ENCODE data around the gene SLC35A4.
"Not testable (repeated sequence)": the region's sequence is repeated elsewhere in the genome, so short reads cannot be mapped to it uniquely, and the experiment has no call there.

SLC35A4 gene

GRCh38 chr5:140558542-140558941 is 6.1 kb upstream of the SLC35A4 start:
- DNase-seq: no peak

DNA sequence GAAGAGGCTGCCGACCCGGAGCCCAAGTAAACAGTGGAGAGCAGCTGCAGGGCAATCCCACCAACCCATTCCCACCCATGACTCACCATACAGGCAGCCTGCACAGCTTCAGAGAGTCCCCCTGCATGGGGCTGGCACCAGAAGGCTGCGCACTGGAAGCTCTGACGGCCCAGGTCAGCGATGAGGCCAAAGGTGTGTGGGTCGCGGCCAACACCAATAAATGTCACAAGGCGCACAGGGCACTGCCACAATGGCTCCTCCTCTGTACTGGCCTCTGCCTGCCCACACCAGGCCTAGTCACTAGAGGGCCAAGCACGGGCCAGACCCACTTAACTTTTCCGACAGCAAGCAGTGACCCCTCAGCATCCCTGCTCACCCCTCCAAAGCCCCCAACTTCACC is 4.4 kb upstream of the SLC35A4 start:
- no peak for DNase-seq

DNA sequence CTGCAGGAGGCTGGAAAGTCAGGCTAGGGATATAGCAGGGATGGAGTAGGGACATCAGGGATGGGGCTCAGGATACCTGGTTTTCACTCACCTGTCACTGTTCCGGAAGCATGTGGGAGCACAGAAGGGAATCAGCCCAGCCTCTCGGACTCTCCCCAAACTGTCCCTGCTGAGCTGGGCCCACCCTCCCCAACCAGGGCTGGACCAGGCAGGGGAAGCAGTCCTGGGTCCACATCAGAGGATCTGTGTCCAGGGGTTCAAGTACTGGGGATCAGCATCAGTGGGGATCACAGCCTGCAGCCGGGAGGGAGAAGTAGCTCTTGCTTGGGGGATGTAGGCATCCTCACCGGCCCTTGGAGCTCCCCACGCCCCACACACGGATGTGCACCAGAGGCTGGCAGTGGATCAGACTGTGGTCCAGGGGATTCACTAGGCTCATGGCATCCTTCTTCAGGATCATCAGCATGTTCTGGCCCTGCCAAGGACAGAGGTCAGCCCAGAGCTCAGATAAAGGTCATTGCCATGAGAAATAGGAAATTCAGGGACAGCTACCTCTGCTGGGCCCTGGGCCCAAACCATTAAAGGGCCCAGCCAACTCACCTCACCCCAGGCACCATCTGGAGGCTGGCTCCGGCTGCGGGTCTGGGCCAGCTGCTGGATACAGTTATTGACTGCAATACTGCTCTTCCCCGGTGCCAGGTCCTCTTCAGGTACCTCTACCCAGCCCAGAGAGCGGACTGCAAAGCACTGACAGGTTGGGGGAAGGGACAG is 2.7 kb upstream of the SLC35A4 start:
- no peak for DNase-seq

- no peak for DNase-seq
Observed at GRCh38 chr5:140563596-140563995, 1.0 kb upstream of the SLC35A4 start.

DNA sequence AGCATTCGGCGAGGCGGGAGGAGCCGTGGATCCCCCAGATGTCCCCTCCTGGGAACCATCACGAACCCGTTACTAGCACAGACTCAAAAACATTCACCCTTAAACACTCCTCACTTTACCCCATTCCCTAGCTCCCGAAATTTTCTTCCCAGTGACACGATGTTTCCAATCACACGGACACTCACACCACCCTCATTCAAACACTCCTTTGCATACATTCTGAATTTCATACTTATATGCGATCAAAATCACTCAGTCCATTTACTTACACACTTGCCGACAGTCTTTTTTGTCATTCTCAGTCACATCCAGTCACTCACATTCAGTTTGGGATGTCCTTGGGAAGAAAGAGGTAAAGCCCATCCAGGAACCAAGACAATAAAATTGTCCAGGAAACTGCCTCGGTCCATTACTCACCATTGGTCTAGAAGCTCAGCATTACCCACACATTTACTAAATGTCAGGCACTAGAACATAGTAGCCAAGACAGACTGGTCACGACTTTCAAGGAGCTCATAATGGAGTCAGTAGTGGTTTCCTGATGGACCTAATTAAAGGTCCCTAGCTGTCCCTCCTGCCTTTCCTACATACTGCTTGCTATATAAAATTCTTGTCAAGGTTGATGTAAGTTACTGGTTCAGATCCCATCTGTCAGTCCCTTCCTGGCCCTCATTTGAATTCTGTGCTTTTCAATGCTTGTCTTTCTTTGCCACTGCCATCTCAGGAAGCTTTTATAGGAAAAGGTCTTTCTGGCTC is 574 bp downstream of the SLC35A4 start:
- DNase-seq: no peak

DNA sequence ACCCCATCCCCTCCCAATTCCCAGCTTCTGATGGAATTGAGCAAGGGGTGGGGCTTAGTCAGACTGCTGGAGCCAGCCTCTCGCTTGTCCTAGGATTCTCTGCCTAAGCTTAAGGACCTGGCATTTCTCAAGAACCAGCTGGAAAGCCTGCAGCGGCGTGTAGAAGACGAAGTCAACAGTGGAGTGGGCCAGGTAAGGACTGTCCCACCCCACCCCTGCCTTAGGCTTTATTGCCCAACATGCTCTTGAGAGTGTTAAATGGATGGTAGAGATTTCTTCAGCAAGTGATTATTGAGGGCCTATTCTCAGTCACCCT is 1.1 kb downstream of the SLC35A4 start:
- no peak for DNase-seq

DNA sequence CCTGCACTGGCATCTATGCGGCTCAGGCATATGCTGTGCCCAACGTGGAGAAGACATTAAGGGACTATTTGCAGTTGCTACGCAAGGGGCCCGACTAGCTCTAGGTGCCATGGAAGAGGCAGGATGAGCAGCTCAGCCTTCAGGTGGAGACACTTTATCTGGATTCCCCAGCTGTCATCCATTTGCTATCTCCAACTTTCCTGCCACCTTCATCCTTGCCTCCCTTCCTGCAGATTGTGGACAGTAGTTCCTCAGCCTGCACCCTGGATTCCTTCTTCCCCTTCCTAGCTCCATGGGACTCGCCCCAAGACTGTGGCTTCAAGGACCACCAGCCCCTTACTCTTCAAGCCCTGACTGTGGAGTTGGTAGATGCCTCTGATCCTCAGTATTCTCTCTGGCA is 2.0 kb downstream of the SLC35A4 start:
- no peak for DNase-seq

DNA sequence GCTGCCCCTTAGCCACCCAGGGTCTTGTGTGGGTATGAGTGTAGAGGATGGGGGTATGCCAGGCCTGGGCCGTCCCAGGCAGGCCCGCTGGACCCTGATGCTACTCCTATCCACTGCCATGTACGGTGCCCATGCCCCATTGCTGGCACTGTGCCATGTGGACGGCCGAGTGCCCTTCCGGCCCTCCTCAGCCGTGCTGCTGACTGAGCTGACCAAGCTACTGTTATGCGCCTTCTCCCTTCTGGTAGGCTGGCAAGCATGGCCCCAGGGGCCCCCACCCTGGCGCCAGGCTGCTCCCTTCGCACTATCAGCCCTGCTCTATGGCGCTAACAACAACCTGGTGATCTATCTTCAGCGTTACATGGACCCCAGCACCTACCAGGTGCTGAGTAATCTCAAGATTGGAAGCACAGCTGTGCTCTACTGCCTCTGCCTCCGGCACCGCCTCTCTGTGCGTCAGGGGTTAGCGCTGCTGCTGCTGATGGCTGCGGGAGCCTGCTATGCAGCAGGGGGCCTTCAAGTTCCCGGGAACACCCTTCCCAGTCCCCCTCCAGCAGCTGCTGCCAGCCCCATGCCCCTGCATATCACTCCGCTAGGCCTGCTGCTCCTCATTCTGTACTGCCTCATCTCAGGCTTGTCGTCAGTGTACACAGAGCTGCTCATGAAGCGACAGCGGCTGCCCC is 2.6 kb downstream of the SLC35A4 start:
- no peak for DNase-seq

DNA sequence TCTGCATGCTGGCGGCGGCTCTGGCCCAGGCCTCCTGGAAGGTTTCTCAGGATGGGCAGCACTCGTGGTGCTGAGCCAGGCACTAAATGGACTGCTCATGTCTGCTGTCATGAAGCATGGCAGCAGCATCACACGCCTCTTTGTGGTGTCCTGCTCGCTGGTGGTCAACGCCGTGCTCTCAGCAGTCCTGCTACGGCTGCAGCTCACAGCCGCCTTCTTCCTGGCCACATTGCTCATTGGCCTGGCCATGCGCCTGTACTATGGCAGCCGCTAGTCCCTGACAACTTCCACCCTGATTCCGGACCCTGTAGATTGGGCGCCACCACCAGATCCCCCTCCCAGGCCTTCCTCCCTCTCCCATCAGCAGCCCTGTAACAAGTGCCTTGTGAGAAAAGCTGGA is 3.2 kb downstream of the SLC35A4 start:
- DNase-seq: no peak

- DNase-seq: no peak
Observed at GRCh38 chr5:140568443-140569063, 3.9 kb downstream of the SLC35A4 start.

- DNase-seq: no peak
Observed at GRCh38 chr5:140569197-140569596, 4.6 kb downstream of the SLC35A4 start.

GRCh38 chr5:140570058-140570457 is 5.4 kb downstream of the SLC35A4 start:
- DNase-seq: no peak

GRCh38 chr5:140570488-140570887 is 5.9 kb downstream of the SLC35A4 start:
- no peak for DNase-seq

DNA sequence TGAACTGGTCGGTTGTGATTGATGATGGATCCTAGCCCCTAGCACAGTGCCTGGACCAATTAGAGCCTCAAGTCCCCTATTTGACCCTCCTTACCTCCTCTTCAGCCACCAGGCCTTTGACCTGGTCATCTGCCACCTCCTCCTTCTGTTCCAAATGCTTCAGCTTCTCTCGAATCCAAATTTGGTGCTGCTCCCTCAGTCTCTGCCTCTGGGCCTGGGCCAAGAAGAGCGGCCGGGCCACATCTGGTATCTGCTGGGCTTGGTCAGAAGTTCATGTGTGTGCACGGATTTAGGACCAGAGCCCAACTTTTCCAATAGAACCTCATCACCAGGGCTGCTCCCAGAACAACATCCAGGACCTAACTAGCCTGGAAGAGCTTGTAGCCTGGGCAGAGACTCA is 6.5 kb downstream of the SLC35A4 start:
- no peak for DNase-seq

- no peak for DNase-seq
Observed at GRCh38 chr5:140573683-140574082, 9.1 kb downstream of the SLC35A4 start.

DNA sequence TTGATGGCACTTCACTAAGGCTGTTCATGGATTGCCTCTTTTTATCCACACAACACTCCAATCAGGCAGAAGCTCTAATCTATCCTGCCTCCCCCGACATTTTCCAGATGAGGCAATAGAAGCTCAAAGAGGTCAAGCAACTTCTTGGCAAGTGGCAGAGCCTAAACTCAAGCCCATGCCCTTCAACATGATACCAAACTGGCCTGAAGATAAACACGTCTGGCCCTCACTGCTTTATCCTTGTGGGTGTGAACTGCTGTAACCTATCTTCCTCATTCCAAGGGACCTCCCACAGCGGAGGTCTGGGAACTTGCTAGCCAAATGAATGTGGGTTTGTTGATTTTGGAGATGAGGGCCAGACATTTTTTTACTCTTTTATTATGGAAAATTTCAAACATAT is 9.5 kb downstream of the SLC35A4 start:
- no peak for DNase-seq

- no peak for DNase-seq
Observed at GRCh38 chr5:140575309-140575708, 10.7 kb downstream of the SLC35A4 start.

- DNase-seq: no peak
Observed at GRCh38 chr5:140576776-140577201, 12.2 kb downstream of the SLC35A4 start.

DNA sequence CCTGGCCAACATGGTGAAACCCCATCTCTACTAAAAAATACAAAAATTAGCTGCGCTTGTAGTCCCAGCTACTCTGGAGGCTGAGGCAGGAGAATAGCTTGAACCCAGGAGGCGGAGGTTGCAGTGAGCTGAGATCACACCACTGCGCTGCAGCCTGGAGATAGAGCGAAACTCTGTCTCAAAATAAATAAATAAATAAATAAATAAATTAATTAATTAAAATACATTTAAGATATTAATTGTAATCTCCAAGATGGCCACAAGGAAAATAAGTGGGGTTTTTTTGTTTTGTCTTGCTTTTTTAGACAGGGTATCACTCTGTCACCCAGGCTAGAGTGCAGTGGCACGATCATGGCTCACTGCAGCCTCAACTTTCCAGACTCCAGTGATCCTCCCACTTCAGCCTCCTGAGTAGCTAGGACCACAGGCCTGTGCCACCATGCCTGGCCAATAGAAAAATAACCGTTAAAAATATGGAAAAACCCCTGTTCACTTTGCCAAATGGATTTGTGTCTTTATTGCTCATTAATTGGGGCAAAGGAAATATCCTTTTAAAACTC is 14.6 kb downstream of the SLC35A4 start:
- DNase-seq: not testable (repeated sequence)

DNA sequence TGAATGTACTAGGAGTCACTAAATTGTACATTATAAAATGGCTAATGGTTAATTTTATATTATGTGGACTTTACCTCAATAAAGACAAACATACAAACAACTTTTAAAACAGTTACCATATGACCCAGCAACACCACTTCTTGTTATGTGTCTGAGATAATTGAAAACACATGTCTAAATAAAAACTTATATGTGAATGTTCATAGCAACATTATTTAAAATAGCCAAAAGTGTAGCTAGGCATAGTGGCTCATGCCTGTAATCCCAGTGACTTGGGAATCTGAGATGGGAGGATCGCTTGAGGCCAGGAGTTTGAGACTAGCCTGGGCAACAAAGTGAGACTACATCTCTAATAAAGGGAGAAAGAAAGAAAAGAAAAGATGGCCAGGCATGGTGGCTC is 22.9 kb downstream of the SLC35A4 start:
- no peak for DNase-seq

- no peak for DNase-seq
Observed at GRCh38 chr5:140588311-140589070, 23.9 kb downstream of the SLC35A4 start.

- DNase-seq: no peak
Observed at GRCh38 chr5:140590861-140591260, 26.2 kb downstream of the SLC35A4 start.

Data from stimulated activated CD4-positive, alpha-beta T cell treated with anti-CD3 and anti-CD28 coated beads, Interleukin-2, amount 100 ng/mL, for 24 hours (primary cell).